ENCODE measurements around the gene ADPGK.
"Not testable (repeated sequence)": the region's sequence is repeated elsewhere in the genome, so short reads cannot be mapped to it uniquely, and the experiment has no call there.

Gene ADPGK

GRCh38 chr15:72758182-72758581, 25.4 kb downstream of the ADPGK start:
- FAIRE-seq (no peak), DNase-seq (ENCODE audit: extremely low spot score, insufficient read length, low read depth) (no peak)

DNA sequence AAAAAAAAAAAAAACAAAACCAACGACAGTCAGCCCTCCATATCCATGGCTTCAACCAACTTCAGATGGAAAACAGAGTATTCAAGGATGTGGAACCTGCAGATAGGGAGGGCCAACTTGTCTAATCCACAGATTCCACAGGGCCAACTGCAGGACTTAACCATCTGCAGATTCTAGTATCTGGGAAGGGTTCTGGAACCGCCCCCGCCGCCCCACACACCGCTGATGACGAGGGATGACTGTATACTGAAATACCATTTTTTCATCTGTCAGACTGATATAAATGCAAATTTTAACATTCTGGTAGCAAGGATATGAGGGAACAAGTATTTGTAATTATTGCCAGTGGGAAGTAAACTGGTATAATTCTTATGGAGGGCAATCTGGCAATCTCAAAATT, 29.5 kb downstream of the ADPGK start:
- no peak for FAIRE-seq
- no peak for DNase-seq (ENCODE audit: extremely low spot score, insufficient read length, low read depth)

GRCh38 chr15:72751751-72752455, 31.7 kb downstream of the ADPGK start:
- DNase-seq (ENCODE audit: extremely low spot score, insufficient read length, low read depth): no peak

GRCh38 chr15:72749700-72750099, 33.9 kb downstream of the ADPGK start:
- FAIRE-seq (no peak), DNase-seq (ENCODE audit: extremely low spot score, insufficient read length, low read depth) (no peak)

More at GRCh38 chr15:72751751-72752455, 31.7 kb downstream of the ADPGK start:
- no peak for FAIRE-seq

- peak; percentile 40 for DNase-seq (ENCODE audit: extremely low spot score, insufficient read length, low read depth)
- peak; percentile 85 for FAIRE-seq
Measured at GRCh38 chr15:72740219-72740618, 43.3 kb downstream of the ADPGK start.

DNA sequence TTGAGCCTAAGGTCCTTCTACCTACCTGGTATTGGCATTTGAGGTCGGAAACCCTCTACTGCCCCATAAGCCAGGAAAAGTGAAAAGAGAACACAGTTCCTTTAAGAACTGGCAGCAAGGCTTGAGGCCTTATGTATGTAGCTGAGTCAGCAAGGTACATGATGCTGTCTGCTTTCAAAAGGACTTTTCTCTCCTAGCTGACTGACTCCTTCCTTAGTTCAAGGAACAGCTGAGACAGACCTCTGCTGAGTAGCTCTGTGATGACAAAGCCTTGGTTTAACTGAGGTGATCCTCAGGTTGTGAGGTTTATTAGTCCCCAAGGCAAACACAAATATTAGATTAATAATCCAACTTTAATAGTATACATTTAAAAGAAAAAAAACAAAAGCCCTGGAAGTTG, 45.8 kb downstream of the ADPGK start:
- no peak for FAIRE-seq

GRCh38 chr15:72737061-72737460, 46.5 kb downstream of the ADPGK start:
- FAIRE-seq (no peak), DNase-seq (ENCODE audit: extremely low spot score, insufficient read length, low read depth) (no peak)

More for the DNA sequence above, 45.8 kb downstream of the ADPGK start:
- DNase-seq (ENCODE audit: extremely low spot score, insufficient read length, low read depth): no peak

GRCh38 chr15:72735111-72735510, 48.4 kb downstream of the ADPGK start:
- FAIRE-seq (no peak), DNase-seq (ENCODE audit: extremely low spot score, insufficient read length, low read depth) (no peak)

GRCh38 chr15:72733941-72734738, 49.4 kb downstream of the ADPGK start:
- DNase-seq (ENCODE audit: extremely low spot score, insufficient read length, low read depth): no peak
- FAIRE-seq: no peak

GRCh38 chr15:72732516-72732915, 51.0 kb downstream of the ADPGK start:
- no peak for DNase-seq (ENCODE audit: extremely low spot score, insufficient read length, low read depth)
- FAIRE-seq: no peak

DNA sequence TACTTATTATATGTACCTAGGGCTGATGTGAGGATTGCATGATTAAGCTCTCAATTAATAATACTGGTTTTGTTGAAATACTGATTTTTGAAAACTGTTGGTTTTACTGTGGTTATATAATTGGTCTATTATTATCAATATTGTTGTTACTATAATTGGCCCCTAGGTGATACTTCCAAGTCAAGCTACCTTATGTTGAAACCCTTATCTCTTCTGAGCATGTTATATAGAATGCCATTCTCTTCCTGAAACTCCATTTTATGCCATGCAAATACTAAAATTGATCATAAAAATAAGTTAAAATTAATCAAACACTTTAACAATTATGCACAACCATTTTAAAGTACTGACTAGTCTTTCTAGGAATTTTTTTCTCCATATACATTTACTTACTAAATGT, 51.5 kb downstream of the ADPGK start:
- no peak for FAIRE-seq
- no peak for DNase-seq (ENCODE audit: extremely low spot score, insufficient read length, low read depth)

GRCh38 chr15:72728821-72729220, 54.7 kb downstream of the ADPGK start:
- DNase-seq (ENCODE audit: extremely low spot score, insufficient read length, low read depth) (no peak), FAIRE-seq (no peak)

- not testable (repeated sequence) for DNase-seq (ENCODE audit: extremely low spot score, insufficient read length, low read depth); FAIRE-seq
Measured at GRCh38 chr15:72728249-72728648, 55.3 kb downstream of the ADPGK start.

DNA sequence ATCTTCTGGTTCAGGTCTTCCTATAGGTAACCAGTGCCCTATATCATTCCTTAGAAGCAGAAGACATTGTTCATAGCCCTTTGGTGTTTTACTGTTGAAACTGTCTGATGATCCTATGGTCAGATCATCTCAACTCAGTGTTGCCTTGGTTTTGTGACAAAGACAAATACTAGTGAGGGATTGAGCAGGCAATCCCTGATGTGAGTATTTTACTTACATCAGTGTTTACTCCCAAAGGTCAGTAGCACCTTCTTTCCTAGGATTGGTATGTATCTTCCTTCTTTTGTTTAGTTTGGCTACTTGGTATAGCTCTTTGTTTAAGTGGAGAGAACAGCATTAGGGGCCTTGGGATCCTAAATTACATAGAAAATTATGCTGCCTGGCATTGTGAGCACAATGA, 56.4 kb downstream of the ADPGK start:
- DNase-seq (ENCODE audit: extremely low spot score, insufficient read length, low read depth) (no peak), FAIRE-seq (no peak)

DNA sequence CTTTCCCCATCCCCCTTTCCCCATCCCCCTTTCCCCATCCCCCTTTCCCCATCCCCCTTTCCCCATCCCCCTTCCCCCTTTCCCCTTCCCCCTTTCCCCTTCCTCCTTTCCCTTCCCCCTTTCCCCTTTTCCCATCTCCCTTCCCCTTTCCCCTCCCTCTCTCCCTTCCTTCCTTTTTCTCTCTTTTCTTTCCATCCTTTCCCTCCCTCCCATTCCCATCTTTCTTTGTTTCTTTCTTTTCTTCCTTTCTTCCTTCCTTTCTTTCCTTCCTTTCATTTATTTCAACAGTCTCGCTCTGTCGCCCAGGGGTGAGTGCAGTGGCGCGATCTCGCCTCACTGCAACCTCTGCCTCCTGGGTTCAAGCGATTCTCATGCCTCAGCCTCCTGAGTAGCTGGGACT, 57.7 kb downstream of the ADPGK start:
- DNase-seq (ENCODE audit: extremely low spot score, insufficient read length, low read depth): not testable (repeated sequence)

GRCh38 chr15:72725446-72725845, 58.1 kb downstream of the ADPGK start:
- no peak for FAIRE-seq
- DNase-seq (ENCODE audit: extremely low spot score, insufficient read length, low read depth): no peak

More for the DNA sequence above, 57.7 kb downstream of the ADPGK start:
- FAIRE-seq: not testable (repeated sequence)

- no peak for FAIRE-seq
- no peak for DNase-seq (ENCODE audit: extremely low spot score, insufficient read length, low read depth)
Measured at GRCh38 chr15:72724028-72724427, 59.5 kb downstream of the ADPGK start.

- peak; percentile 4 for DNase-seq (ENCODE audit: extremely low spot score, insufficient read length, low read depth)
- peak; percentile 82 for FAIRE-seq
Measured at GRCh38 chr15:72722071-72722696, 61.4 kb downstream of the ADPGK start.

DNA sequence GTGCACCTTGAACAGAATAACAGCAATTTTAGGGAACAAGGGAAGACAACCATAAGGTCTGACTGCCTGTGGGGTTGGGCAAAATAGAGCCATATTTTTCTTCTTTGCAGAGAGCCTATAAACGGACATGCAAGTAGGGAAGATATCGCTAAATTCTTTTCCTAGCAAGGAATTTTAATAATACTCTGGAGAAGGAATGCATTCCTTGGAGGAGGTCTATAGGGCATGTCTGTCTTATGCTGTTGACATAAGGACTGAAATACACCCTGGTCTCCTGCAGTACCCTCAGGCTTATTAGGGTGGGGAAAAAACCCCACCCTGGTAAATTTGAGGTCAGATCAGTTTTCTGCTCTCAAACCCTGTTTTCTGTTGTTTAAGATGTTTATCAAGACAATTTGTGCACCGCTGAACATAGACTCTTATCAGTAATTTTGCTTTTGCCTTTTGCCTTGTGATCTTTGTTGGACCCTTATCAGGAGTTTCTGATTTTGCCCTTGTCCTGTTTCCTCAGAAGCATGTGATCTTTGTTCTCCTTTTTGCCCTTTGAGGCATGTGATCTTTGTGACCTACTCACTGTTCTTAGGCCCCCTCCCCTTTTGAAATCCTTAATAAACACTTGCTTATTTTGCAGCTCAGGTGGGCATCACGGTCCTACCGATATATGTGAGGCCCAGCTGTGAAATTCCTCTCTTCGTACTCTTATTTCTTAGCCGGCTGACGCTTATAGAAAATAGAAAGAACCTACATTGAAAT, 74.8 kb downstream of the ADPGK start:
- FAIRE-seq; DNase-seq (ENCODE audit: extremely low spot score, insufficient read length, low read depth): not testable (repeated sequence)

DNA sequence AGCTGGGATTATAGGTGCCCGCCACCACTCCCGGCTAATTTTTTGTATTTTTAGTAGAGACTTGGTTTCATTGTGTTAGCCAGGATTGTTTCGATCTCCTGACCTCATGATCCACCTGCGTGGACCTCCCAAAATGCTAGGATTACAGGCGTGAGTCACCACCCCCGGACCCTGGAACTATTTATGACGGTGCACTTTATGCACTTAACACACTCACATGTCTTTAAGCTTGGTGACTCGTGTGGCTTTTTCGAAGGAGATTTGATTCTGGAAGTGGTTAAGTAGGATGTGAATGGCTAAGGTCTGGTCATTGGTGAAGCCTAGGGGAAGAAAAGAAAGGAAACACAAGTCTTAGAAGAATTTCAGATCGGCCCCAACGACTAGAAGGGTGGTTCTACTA, 77.3 kb downstream of the ADPGK start:
- FAIRE-seq (no peak), DNase-seq (ENCODE audit: extremely low spot score, insufficient read length, low read depth) (no peak)

All from GM18507 (cell line).